DND-41 (cell line): ENCODE measurements around the gene STMN3.

Experiments
- ATAC-seq: fragments of 200-7000 bp; cut with Tn5 transposase; 3 replicates; pipeline ENCODE4 v1.9.1; 2021; ENCODE audit warnings: low read depth; ENCODE audit not compliant: insufficient read depth
- DNase-seq: peaks from one replicate; pipeline ENCODE4 v3.0.0-alpha.2; 2020
- H2AFZ ChIP-seq: 2 replicates; pipeline ENCODE4 v1.6.0; 2012; ENCODE audit warnings: low read depth, low read length
- H3K27ac ChIP-seq: 2 replicates; pipeline ENCODE4 v1.5.1; 2012; ENCODE audit warnings: low read length, inconsistent platforms
- H3K27me3 ChIP-seq: fragments of 200-600 bp; sonication (generic); 2 replicates; pipeline ENCODE4 v1.6.0; 2012; ENCODE audit warnings: low read length, mild to moderate bottlenecking, inconsistent platforms; ENCODE audit not compliant: insufficient read depth, poor library complexity
- H3K36me3 ChIP-seq: 2 replicates; pipeline ENCODE4 v1.5.1; 2012; ENCODE audit warnings: low read length, inconsistent platforms; ENCODE audit not compliant: insufficient read depth
- H3K4me1 ChIP-seq: 2 replicates; pipeline ENCODE4 v1.5.1; 2012; ENCODE audit warnings: mild to moderate bottlenecking, low read length; ENCODE audit not compliant: insufficient read depth
- H3K4me2 ChIP-seq: 2 replicates; pipeline ENCODE4 v1.6.0; 2012; ENCODE audit warnings: mild to moderate bottlenecking, moderate library complexity, low read length, inconsistent platforms; ENCODE audit not compliant: insufficient read depth
- H3K4me3 ChIP-seq, 2 experiments: fragments of 200-600 bp in 1 of 2; shearing (Covaris generic) in 1 of 2; 2 replicates each; pipeline ENCODE4 v1.5.1; 2012 to 2016; ENCODE audit warnings: inconsistent platforms in 2 of 2, low read length in 2 of 2, mild to moderate bottlenecking in 2 of 2, low read depth in 1 of 2, moderate library complexity in 1 of 2
- H3K79me2 ChIP-seq: 2 replicates; pipeline ENCODE4 v1.6.0; 2012; ENCODE audit warnings: low read length, inconsistent platforms; ENCODE audit not compliant: insufficient read depth
- H3K9ac ChIP-seq: 2 replicates; pipeline ENCODE4 v1.6.0; 2012; ENCODE audit warnings: low read depth, mild to moderate bottlenecking, inconsistent platforms, low read length, moderate library complexity
- H3K9me3 ChIP-seq: 2 replicates; pipeline ENCODE4 v1.5.1; 2012; ENCODE audit warnings: low read length, moderate library complexity, mild to moderate bottlenecking, inconsistent platforms; ENCODE audit not compliant: insufficient read depth, severe bottlenecking
- H4K20me1 ChIP-seq: 2 replicates; pipeline ENCODE4 v1.6.0; 2012; ENCODE audit warnings: low read length; ENCODE audit not compliant: insufficient read depth
- CTCF ChIP-seq: IDR thresholded peaks from 2 replicates; pipeline ENCODE4 v1.5.1; 2012; ENCODE audit warnings: borderline replicate concordance, low read length, moderate library complexity, mild to moderate bottlenecking; ENCODE audit not compliant: poor library complexity, severe bottlenecking; ENCODE audit errors: extremely low read depth
- EZH2 ChIP-seq: IDR thresholded peaks from 3 replicates; pipeline ENCODE4 v1.6.1; 2012; ENCODE audit warnings: borderline replicate concordance, low read depth, mild to moderate bottlenecking, moderate library complexity, low read length, inconsistent platforms; ENCODE audit not compliant: severe bottlenecking

Gene STMN3

GRCh38 chr20:63653041-63653973 lies at the start of gene STMN3:
STMN3 (minus strand) TSS chr20:63653424; CDS start chr20:63653345, 79 bp downstream.
- Histone ChIP-seq H3K27ac (peak within 1 kb of the TSS; percentile 92), H4K20me1 (peaks cover 30% of the 10 kb centered on the region), H3K79me2 (peaks cover 63% of the 10 kb centered on the region), H3K9me3 (no peaks in the 10 kb centered on the region), H3K4me2 (peak within 1 kb of the TSS; percentile 81), H3K4me1 (peaks cover 50% of the 10 kb centered on the region), H3K4me3 (peak within 1 kb of the TSS; percentile 91 to 92), H3K27me3 (no peaks in the 10 kb centered on the region), H3K9ac (peak within 1 kb of the TSS; percentile 92), H3K36me3 (peaks cover 14% of the 10 kb centered on the region), H2AFZ (peak within 1 kb of the TSS; percentile 80)
- peak; percentile 96 for DNase-seq
- no peak for TF ChIP-seq EZH2
- peak; percentile 64 for ATAC-seq

- TF ChIP-seq CTCF, result no peak
- TF ChIP-seq EZH2, result no peak
Observed at GRCh38 chr20:63702036-63702665, 48.9 kb upstream of the STMN3 start.

GRCh38 chr20:63701329-63702035 lies 48.3 kb upstream of the STMN3 start:
- no peak for DNase-seq
- TF ChIP-seq EZH2 (no peak), CTCF (no peak)
- Histone ChIP-seq H3K4me3 (no peak overlapping the region), H4K20me1 (peaks cover 75% of the 10 kb centered on the region), H3K36me3 (peaks cover 70% of the 10 kb centered on the region), H2AFZ (no peak overlapping the region), H3K4me1 (peaks cover 13% of the 10 kb centered on the region), H3K27ac (no peak overlapping the region), H3K4me2 (no peak overlapping the region), H3K27me3 (no peaks in the 10 kb centered on the region), H3K9ac (no peak overlapping the region), H3K9me3 (no peaks in the 10 kb centered on the region), H3K79me2 (peaks cover 20% of the 10 kb centered on the region)
- ATAC-seq, result no peak

More at GRCh38 chr20:63702036-63702665, 48.9 kb upstream of the STMN3 start:
- Histone ChIP-seq H3K4me3 (no peak overlapping the region), H2AFZ (no peak overlapping the region), H3K27ac (no peak overlapping the region), H3K79me2 (peaks cover 26% of the 10 kb centered on the region), H4K20me1 (peaks cover 80% of the 10 kb centered on the region), H3K27me3 (no peaks in the 10 kb centered on the region), H3K9ac (no peak overlapping the region), H3K4me2 (no peak overlapping the region), H3K4me1 (peaks cover 20% of the 10 kb centered on the region), H3K9me3 (no peaks in the 10 kb centered on the region), H3K36me3 (peaks cover 71% of the 10 kb centered on the region)
- no peak for DNase-seq
- ATAC-seq, result no peak

GRCh38 chr20:63701051-63701328 lies 47.8 kb upstream of the STMN3 start:
- Histone ChIP-seq H3K4me1 (peaks cover 9% of the 10 kb centered on the region), H3K27me3 (no peaks in the 10 kb centered on the region), H3K9ac (no peak overlapping the region), H4K20me1 (peaks cover 73% of the 10 kb centered on the region), H3K27ac (no peak overlapping the region), H3K79me2 (peaks cover 15% of the 10 kb centered on the region), H3K4me3 (no peak overlapping the region), H2AFZ (no peak overlapping the region), H3K9me3 (no peaks in the 10 kb centered on the region), H3K4me2 (no peak overlapping the region), H3K36me3 (peaks cover 68% of the 10 kb centered on the region)
- no peak for TF ChIP-seq CTCF
- no peak for TF ChIP-seq EZH2
- DNase-seq, result no peak
- ATAC-seq, result no peak
